ENCODE measurements around the gene ZNF525.

DNA sequence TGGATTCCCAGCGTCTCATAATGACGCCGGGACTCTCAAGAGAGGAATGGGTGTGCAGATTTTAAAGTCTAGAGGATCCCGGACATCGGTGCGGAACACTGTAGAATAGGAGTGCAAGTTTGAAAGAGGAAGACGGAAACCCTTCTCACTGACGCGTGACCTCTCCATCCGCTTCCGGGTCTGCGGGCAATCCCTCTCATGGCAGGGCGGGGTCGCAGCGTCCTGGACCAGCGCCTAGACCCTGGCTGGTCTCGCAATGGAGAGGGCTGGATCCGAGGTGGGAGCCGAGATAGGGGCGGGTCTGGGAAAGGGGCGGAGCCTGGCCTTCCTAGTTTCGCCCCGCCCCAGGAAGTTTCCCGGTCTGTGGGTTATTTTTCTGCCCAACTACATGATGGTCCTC, 36.5 kb upstream of the ZNF525 start:
- TF ChIP-seq, protein P1, sequence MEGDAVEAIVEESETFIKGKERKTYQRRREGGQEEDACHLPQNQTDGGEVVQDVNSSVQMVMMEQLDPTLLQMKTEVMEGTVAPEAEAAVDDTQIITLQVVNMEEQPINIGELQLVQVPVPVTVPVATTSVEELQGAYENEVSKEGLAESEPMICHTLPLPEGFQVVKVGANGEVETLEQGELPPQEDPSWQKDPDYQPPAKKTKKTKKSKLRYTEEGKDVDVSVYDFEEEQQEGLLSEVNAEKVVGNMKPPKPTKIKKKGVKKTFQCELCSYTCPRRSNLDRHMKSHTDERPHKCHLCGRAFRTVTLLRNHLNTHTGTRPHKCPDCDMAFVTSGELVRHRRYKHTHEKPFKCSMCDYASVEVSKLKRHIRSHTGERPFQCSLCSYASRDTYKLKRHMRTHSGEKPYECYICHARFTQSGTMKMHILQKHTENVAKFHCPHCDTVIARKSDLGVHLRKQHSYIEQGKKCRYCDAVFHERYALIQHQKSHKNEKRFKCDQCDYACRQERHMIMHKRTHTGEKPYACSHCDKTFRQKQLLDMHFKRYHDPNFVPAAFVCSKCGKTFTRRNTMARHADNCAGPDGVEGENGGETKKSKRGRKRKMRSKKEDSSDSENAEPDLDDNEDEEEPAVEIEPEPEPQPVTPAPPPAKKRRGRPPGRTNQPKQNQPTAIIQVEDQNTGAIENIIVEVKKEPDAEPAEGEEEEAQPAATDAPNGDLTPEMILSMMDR (IDR thresholded peaks at IDR 0.05) = no peak
- TF ChIP-seq POLR2A (IDR thresholded peaks at IDR 0.05) = no peak

Data from lower leg skin (tissue), 3 donors.